GM21360 (cell line): Measurements from ENCODE around the gene GRAP.

Experiments
- ATAC-seq: cut with Tn5 transposase; IDR thresholded peaks from one replicate; pipeline ENCODE4 v1.9.1; 2021; ENCODE audit warnings: mild to moderate bottlenecking, moderate library complexity; ENCODE audit not compliant: unreplicated experiment

GRAP gene

GRCh38 chr17:19019041-19019941 lies 27.5 kb downstream of the GRAP start:
- ATAC-seq = no peak

GRCh38 chr17:19018600-19018950 lies 28.2 kb downstream of the GRAP start:
- no peak for ATAC-seq

- no peak for ATAC-seq
Measured at GRCh38 chr17:19017804-19018599, 28.8 kb downstream of the GRAP start.

GRCh38 chr17:19017401-19017800 lies 29.4 kb downstream of the GRAP start:
- ATAC-seq = no peak

- no peak for ATAC-seq
Measured at GRCh38 chr17:19016881-19017280, 29.9 kb downstream of the GRAP start.

- ATAC-seq = no peak
Measured at GRCh38 chr17:19016297-19016696, 30.5 kb downstream of the GRAP start.

GRCh38 chr17:19015428-19015827 lies 31.3 kb downstream of the GRAP start:
- no peak for ATAC-seq

GRCh38 chr17:19014628-19015215 lies 32.0 kb downstream of the GRAP start:
- ATAC-seq = no peak

- ATAC-seq = no peak
Measured at GRCh38 chr17:19013806-19014627, 32.7 kb downstream of the GRAP start.

- ATAC-seq = no peak
Measured at GRCh38 chr17:19013226-19013625, 33.5 kb downstream of the GRAP start.

GRCh38 chr17:19012171-19013080 lies 34.3 kb downstream of the GRAP start:
- no peak for ATAC-seq

- ATAC-seq = no peak
Measured at GRCh38 chr17:19011581-19011980, 35.2 kb downstream of the GRAP start.

- ATAC-seq = no peak
Measured at GRCh38 chr17:19010729-19011505, 35.8 kb downstream of the GRAP start.

- ATAC-seq = no peak
Measured at GRCh38 chr17:19009970-19010369, 36.8 kb downstream of the GRAP start.

- ATAC-seq = no peak
Measured at GRCh38 chr17:19006698-19007097, 40.1 kb downstream of the GRAP start.

- no peak for ATAC-seq
Measured at GRCh38 chr17:19005789-19006430, 40.8 kb downstream of the GRAP start.

GRCh38 chr17:19005137-19005773 lies 41.5 kb downstream of the GRAP start:
- no peak for ATAC-seq
